PC-9 (cell line): ENCODE results near the gene KIFC3. TPM values are rescaled to one million over a fixed set of nuclear protein-coding genes. Genes with fewer than 3 reads are reported as not detected.

Experiments used
- BruUV-seq: library from RNA; stranded (reverse); fragments of 400-500 nt; replicated peaks from 2 replicates; lab custom pipeline; 2021; lab: Mats Ljungman, UMichigan
- CTCF ChIA-PET: fragments of 300-600 bp; sonication (Branson Sonifier 250); formaldehyde crosslinking; loops from one replicate; lab custom pipeline; 2022; ENCODE audit warnings: antibody characterized with exemption; lab: Charles Lee
- POLR2A ChIA-PET: fragments of 300-600 bp; sonication (Branson Sonifier 250); formaldehyde crosslinking; loops from one replicate; lab custom pipeline; 2022; ENCODE audit warnings: antibody characterized with exemption; ENCODE audit not compliant: unreplicated experiment; lab: Charles Lee
- DNase-seq, 2 experiments: peaks; one replicate each; pipeline versions ENCODE4 v3.0.0 to v3.0.0-alpha.2; 2015 to 2022; ENCODE audit warnings: mixed read lengths in 1 of 2
- H2AFZ ChIP-seq: fragments of 200-600 bp; sonication (generic); 2 replicates; pipeline ENCODE4 v1.8.1; 2017; ENCODE audit warnings: antibody characterized with exemption
- H3F3A ChIP-seq: fragments of 200-600 bp; sonication (generic); 2 replicates; pipeline ENCODE4 v1.8.1; 2017; ENCODE audit warnings: antibody characterized with exemption, mild to moderate bottlenecking, low read depth; ENCODE audit not compliant: insufficient read depth
- H3K27ac ChIP-seq: fragments of 200-600 bp; sonication (generic); 2 replicates; pipeline ENCODE4 v1.6.1; 2016; ENCODE audit warnings: mixed run types
- H3K27me3 ChIP-seq: fragments of 200-600 bp; sonication (generic); 2 replicates; pipeline ENCODE4 v1.6.1; 2016; ENCODE audit warnings: low read depth, mixed run types; ENCODE audit not compliant: insufficient read depth
- H3K36me3 ChIP-seq: fragments of 200-600 bp; sonication (generic); 2 replicates; pipeline ENCODE4 v1.6.1; 2016; ENCODE audit warnings: low read depth, mixed run types
- H3K4me1 ChIP-seq: fragments of 200-600 bp; sonication (generic); replicated peaks from 2 replicates; pipeline ENCODE4 v1.6.1; 2016; ENCODE audit warnings: mixed run types; ENCODE audit not compliant: insufficient read depth
- H3K4me2 ChIP-seq: fragments of 200-600 bp; sonication (generic); 2 replicates; pipeline ENCODE4 v1.6.1; 2017; ENCODE audit warnings: mixed run types
- H3K4me3 ChIP-seq: fragments of 200-600 bp; sonication (generic); 2 replicates; pipeline ENCODE4 v1.6.1; 2016; ENCODE audit warnings: mixed run types
- H3K79me2 ChIP-seq: fragments of 200-600 bp; sonication (generic); 2 replicates; pipeline ENCODE4 v1.6.1; 2017; ENCODE audit warnings: low read depth, mixed run types
- H3K9me2 ChIP-seq: fragments of 200-600 bp; sonication (generic); 2 replicates; pipeline ENCODE4 v1.8.1; 2017; ENCODE audit warnings: mild to moderate bottlenecking; ENCODE audit not compliant: insufficient read depth
- H3K9me3 ChIP-seq: fragments of 200-600 bp; sonication (generic); 2 replicates; pipeline ENCODE4 v1.8.1; 2016; ENCODE audit warnings: low read depth; ENCODE audit not compliant: insufficient read depth
- H4K20me1 ChIP-seq: fragments of 200-600 bp; sonication (generic); 2 replicates; pipeline ENCODE4 v1.8.1; 2017; ENCODE audit not compliant: insufficient read depth
- EZH2 ChIP-seq: fragments of 200-600 bp; sonication (generic); IDR thresholded peaks from 2 replicates; pipeline ENCODE4 v1.8.0; 2017; ENCODE audit warnings: antibody characterized with exemption, low read depth
- intact Hi-C: fragments of 100-400 bp; cut with micrococcal nuclease; formaldehyde crosslinking; loops from one replicate; pipeline ENCODE4 v1.10.0; 2022; ENCODE audit not compliant: unreplicated experiment
- total RNA-seq: library from RNA; stranded (reverse); gene quantifications from 2 replicates; pipeline ENCODE4 v1.2.3, GENCODE V29; 2021
- TF ChIP-seq, protein P1 (sequence below): fragments of 200-600 bp; sonication (generic); conservative IDR thresholded peaks from 2 replicates; pipeline ENCODE4 v1.6.1; 2017; ENCODE audit warnings: mixed run types, antibody characterized with exemption, mild to moderate bottlenecking, moderate library complexity

The KIFC3 gene
- total RNA-seq, 1 experiment from 2014 or later: 52.5 TPM

DNA sequence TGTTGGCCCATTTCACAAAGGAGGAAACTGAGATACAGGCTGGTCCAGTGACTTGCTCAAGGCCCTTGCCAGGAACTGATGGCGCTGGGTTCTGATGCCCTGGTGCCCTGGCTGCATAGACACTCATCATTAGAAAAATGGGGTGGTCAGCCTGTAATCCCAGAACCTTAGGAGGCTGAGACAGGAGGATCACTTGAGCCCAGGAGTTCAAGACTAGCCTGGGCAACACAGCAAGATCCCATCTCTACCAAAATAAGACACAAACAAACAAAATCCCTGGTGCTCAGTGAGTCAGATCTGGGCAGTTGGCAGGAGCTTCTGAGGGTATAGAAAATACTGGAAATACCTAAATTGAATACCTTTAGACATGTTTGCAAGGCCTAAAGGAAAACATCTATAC lies 41.1 kb upstream of the KIFC3 start:
- Histone ChIP-seq H3K4me2 (no peak overlapping the region), H3K27me3 (no peaks in the 10 kb centered on the region), H3K79me2 (no peaks in the 10 kb centered on the region), H3K9me3 (no peaks in the 10 kb centered on the region), H3K36me3 (no peaks in the 10 kb centered on the region), H4K20me1 (no peaks in the 10 kb centered on the region), H3K4me1 (peaks cover 10% of the 10 kb centered on the region; the same call in 1 of the 2 replicates), H3K9me2 (no peaks in the 10 kb centered on the region), H3K27ac (no peak overlapping the region), H3F3A (no peaks in the 10 kb centered on the region), H3K4me3 (no peak overlapping the region), H2AFZ (no peak overlapping the region)
- ChIA-PET CTCF (no interaction called here), POLR2A (no interaction called here)
- DNase-seq: no peak
- BruUV-seq: no TSS peak
- intact Hi-C loops: no loop called here
- TF ChIP-seq, protein P1, sequence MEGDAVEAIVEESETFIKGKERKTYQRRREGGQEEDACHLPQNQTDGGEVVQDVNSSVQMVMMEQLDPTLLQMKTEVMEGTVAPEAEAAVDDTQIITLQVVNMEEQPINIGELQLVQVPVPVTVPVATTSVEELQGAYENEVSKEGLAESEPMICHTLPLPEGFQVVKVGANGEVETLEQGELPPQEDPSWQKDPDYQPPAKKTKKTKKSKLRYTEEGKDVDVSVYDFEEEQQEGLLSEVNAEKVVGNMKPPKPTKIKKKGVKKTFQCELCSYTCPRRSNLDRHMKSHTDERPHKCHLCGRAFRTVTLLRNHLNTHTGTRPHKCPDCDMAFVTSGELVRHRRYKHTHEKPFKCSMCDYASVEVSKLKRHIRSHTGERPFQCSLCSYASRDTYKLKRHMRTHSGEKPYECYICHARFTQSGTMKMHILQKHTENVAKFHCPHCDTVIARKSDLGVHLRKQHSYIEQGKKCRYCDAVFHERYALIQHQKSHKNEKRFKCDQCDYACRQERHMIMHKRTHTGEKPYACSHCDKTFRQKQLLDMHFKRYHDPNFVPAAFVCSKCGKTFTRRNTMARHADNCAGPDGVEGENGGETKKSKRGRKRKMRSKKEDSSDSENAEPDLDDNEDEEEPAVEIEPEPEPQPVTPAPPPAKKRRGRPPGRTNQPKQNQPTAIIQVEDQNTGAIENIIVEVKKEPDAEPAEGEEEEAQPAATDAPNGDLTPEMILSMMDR: no peak
- no peak for TF ChIP-seq EZH2

DNA sequence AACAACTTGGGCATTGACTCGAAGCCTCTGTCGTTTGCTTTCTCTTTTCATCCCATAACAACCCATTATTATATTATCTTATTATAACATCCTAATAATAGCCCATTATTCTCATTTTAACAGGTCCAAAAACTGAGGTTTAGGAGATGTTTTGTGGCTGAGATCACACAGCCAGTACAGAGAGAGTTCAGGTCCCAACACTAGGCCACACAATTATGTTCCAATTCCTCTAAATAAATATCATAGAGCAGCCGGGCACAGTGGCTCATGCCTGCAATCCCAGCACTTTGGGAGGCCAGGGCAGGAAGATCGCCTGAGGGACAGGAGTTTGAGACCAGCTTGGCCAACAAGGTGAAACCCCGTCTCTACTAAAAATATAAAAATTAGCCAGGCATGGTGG lies 40.3 kb upstream of the KIFC3 start:
- Histone ChIP-seq H3K79me2 (no peaks in the 10 kb centered on the region), H3K27ac (no peak overlapping the region), H3K4me1 (peaks cover 10% of the 10 kb centered on the region; the same call in 1 of the 2 replicates), H3K27me3 (no peaks in the 10 kb centered on the region), H3F3A (no peaks in the 10 kb centered on the region; the same call in 1 of the 2 replicates), H2AFZ (no peak overlapping the region), H3K9me3 (no peaks in the 10 kb centered on the region), H3K9me2 (no peaks in the 10 kb centered on the region), H4K20me1 (no peaks in the 10 kb centered on the region), H3K4me3 (no peak overlapping the region), H3K4me2 (no peak overlapping the region), H3K36me3 (no peaks in the 10 kb centered on the region)
- no peak for TF ChIP-seq EZH2
- TF ChIP-seq, protein P1: no peak
- DNase-seq: no peak
- CTCF ChIA-PET: no interaction called here
- BruUV-seq: no TSS peak
- intact Hi-C loops: no loop called here
- POLR2A ChIA-PET: no interaction called here

- H3K4me1 ChIP-seq: peaks cover 1% of the 10 kb centered on the region
- H3K27ac ChIP-seq: no peak overlapping the region
- ChIA-PET CTCF (no interaction called here), POLR2A (no interaction called here)
- H3K36me3 ChIP-seq: no peaks in the 10 kb centered on the region
- H2AFZ ChIP-seq: no peak overlapping the region
- BruUV-seq: no TSS peak
- TF ChIP-seq, protein P1: no peak
- no peak for TF ChIP-seq EZH2
- no peaks in the 10 kb centered on the region for H3K9me2 ChIP-seq
- no peaks in the 10 kb centered on the region for H3K79me2 ChIP-seq
- DNase-seq: no peak
- no peaks in the 10 kb centered on the region for H3K9me3 ChIP-seq
- H3F3A ChIP-seq: peaks cover 1% of the 10 kb centered on the region; the same call in 1 of the 2 replicates
- H3K4me3 ChIP-seq: no peak overlapping the region
- no peaks in the 10 kb centered on the region for H4K20me1 ChIP-seq
- H3K4me2 ChIP-seq: no peak overlapping the region
- intact Hi-C loops: no loop called here
- H3K27me3 ChIP-seq: no peaks in the 10 kb centered on the region
Observed at GRCh38 chr16:57840833-57841232, 38.5 kb upstream of the KIFC3 start.
